OCI-LY1 (cell line): ENCODE measurements around the gene AMT.
A peak's percentile ranks its signal among the peaks of the same experiment; 100 is the strongest.

Source experiments
- H2AFZ ChIP-seq: fragments of 200-600 bp; sonication (generic), shearing (Covaris generic); 2 replicates; pipeline ENCODE4 v1.6.0; 2014; ENCODE audit warnings: antibody characterized with exemption, mild to moderate bottlenecking, low read length
- H3F3A ChIP-seq: fragments of 200-600 bp; sonication (generic), shearing (Covaris generic); 2 replicates; pipeline ENCODE4 v1.6.0; 2014; ENCODE audit warnings: mild to moderate bottlenecking, antibody characterized with exemption, low read length, moderate library complexity; ENCODE audit not compliant: insufficient read depth
- H3K27ac ChIP-seq: fragments of 200-600 bp; sonication (generic); 2 replicates; pipeline ENCODE4 v1.5.1; 2014; ENCODE audit warnings: low read length, mixed run types, mild to moderate bottlenecking, low read depth; ENCODE audit not compliant: poor library complexity, severe bottlenecking
- H3K27me3 ChIP-seq: fragments of 200-600 bp; sonication (generic); 2 replicates; pipeline ENCODE4 v1.6.0; 2014; ENCODE audit warnings: antibody characterized with exemption, mild to moderate bottlenecking, low read length, moderate library complexity; ENCODE audit not compliant: insufficient read depth
- H3K36me3 ChIP-seq: fragments of 200-600 bp; sonication (generic); 2 replicates; pipeline ENCODE4 v1.6.1; 2014; ENCODE audit warnings: mild to moderate bottlenecking, antibody characterized with exemption, low read length, moderate library complexity, mixed read lengths; ENCODE audit not compliant: insufficient read depth
- H3K4me1 ChIP-seq: fragments of 200-600 bp; sonication (generic); 2 replicates; pipeline ENCODE4 v1.5.1; 2014; ENCODE audit warnings: mild to moderate bottlenecking, low read length, moderate library complexity; ENCODE audit not compliant: insufficient read depth, severe bottlenecking
- H3K4me2 ChIP-seq: fragments of 200-600 bp; sonication (generic), shearing (Covaris generic); 2 replicates; pipeline ENCODE4 v1.6.1; 2014; ENCODE audit warnings: low read length
- H3K4me3 ChIP-seq: fragments of 200-600 bp; sonication (generic); 2 replicates; pipeline ENCODE4 v1.5.1; 2014; ENCODE audit warnings: low read length, low read depth, mild to moderate bottlenecking, mixed read lengths; ENCODE audit not compliant: poor library complexity, severe bottlenecking
- H3K79me2 ChIP-seq: fragments of 200-600 bp; shearing (Covaris generic); 2 replicates; pipeline ENCODE4 v1.6.1; 2016; ENCODE audit warnings: mixed run types, low read length, mixed read lengths; ENCODE audit not compliant: insufficient read depth
- H3K9ac ChIP-seq: fragments of 200-600 bp; sonication (generic), shearing (Covaris generic); 2 replicates; pipeline ENCODE4 v1.6.1; 2014; ENCODE audit warnings: mild to moderate bottlenecking, low read length, mixed read lengths
- H3K9me2 ChIP-seq: fragments of 200-600 bp; sonication (generic), shearing (Covaris generic); 2 replicates; pipeline ENCODE4 v1.6.1; 2014; ENCODE audit warnings: low read depth, mild to moderate bottlenecking, low read length, mixed read lengths
- H3K9me3 ChIP-seq: fragments of 200-600 bp; shearing (Covaris generic); 2 replicates; pipeline ENCODE4 v1.6.1; 2014; ENCODE audit warnings: low read length, mixed read lengths
- H4K20me1 ChIP-seq: fragments of 200-600 bp; sonication (generic), shearing (Covaris generic); 2 replicates; pipeline ENCODE4 v1.6.0; 2016; ENCODE audit warnings: mild to moderate bottlenecking, low read length; ENCODE audit not compliant: insufficient read depth
- EZH2 ChIP-seq: fragments of 200-600 bp; sonication (generic), shearing (Covaris generic); IDR thresholded peaks from 2 replicates; pipeline ENCODE4 v1.8.0; 2017; ENCODE audit warnings: borderline replicate concordance, mixed run types, mild to moderate bottlenecking, antibody characterized with exemption, low read length, moderate library complexity, mixed read lengths
- TF ChIP-seq, protein P1 (sequence below): fragments of 200-600 bp; sonication (generic), shearing (Covaris generic); IDR thresholded peaks from 2 replicates; pipeline ENCODE4 v1.5.1; 2017; ENCODE audit warnings: mild to moderate bottlenecking, antibody characterized with exemption, low read length, moderate library complexity, mixed read lengths

The AMT gene

DNA sequence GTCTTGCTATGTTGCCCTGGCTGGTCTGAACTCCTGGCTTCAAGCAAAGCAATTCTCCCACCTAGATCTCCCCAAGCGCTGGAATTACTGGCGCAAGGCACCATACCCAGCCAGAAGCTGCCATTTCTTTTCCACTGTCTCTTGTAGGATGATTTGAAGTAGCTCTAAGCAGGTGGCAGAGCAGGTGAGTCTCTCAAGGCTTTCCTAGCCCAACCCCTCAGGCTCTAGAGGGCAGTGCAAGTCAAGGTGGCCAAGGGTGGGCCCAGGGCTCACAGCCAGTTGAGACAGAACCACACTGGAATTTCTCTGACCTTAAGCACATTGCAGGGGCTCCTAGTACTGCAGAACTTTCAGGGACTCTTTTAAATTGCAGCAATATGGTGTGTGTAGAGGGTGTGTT, 32.2 kb upstream of the AMT start:
- no peak overlapping the region for H2AFZ ChIP-seq
- no peaks in the 10 kb centered on the region for H3F3A ChIP-seq
- H3K9me2 ChIP-seq, result no peaks in the 10 kb centered on the region

DNA sequence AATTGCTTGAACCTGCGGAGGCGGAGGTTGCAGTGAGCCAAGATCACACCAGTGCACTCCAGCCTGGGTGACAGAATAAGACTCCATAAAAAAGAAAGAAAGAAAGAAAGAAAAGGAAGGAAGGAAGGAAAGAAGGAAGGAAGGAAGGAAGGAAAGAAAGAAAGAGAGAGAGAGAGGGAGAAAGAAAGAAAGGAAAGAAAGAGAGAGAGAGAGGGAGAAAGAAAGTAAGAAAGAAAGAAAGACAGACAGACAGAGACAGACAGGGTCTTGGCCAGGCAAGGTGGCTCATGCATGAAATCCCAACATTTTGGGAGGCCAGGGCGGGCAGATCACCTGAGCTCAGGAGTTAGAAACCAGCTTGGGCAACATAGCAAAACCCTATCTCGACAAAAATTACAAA, 31.3 kb upstream of the AMT start:
- Histone ChIP-seq H3K4me1 (peaks cover 4% of the 10 kb centered on the region), H3K9me3 (no peaks in the 10 kb centered on the region), H2AFZ (no peak overlapping the region), H3K4me2 (no peak overlapping the region), H3K4me3 (no peak overlapping the region), H3K79me2 (no peaks in the 10 kb centered on the region), H3K36me3 (no peaks in the 10 kb centered on the region), H3K9me2 (no peaks in the 10 kb centered on the region), H3K9ac (no peak overlapping the region), H4K20me1 (no peaks in the 10 kb centered on the region), H3K27me3 (no peaks in the 10 kb centered on the region), H3K27ac (no peak overlapping the region), H3F3A (no peaks in the 10 kb centered on the region)
- TF ChIP-seq, protein P1, sequence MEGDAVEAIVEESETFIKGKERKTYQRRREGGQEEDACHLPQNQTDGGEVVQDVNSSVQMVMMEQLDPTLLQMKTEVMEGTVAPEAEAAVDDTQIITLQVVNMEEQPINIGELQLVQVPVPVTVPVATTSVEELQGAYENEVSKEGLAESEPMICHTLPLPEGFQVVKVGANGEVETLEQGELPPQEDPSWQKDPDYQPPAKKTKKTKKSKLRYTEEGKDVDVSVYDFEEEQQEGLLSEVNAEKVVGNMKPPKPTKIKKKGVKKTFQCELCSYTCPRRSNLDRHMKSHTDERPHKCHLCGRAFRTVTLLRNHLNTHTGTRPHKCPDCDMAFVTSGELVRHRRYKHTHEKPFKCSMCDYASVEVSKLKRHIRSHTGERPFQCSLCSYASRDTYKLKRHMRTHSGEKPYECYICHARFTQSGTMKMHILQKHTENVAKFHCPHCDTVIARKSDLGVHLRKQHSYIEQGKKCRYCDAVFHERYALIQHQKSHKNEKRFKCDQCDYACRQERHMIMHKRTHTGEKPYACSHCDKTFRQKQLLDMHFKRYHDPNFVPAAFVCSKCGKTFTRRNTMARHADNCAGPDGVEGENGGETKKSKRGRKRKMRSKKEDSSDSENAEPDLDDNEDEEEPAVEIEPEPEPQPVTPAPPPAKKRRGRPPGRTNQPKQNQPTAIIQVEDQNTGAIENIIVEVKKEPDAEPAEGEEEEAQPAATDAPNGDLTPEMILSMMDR, result no peak
- TF ChIP-seq EZH2, result no peak

More for the DNA sequence above, 32.2 kb upstream of the AMT start:
- Histone ChIP-seq H3K4me2 (no peak overlapping the region), H3K79me2 (no peaks in the 10 kb centered on the region), H3K36me3 (no peaks in the 10 kb centered on the region), H3K27me3 (no peaks in the 10 kb centered on the region), H3K27ac (no peak overlapping the region), H3K4me3 (no peak overlapping the region), H3K9me3 (no peaks in the 10 kb centered on the region), H3K4me1 (no peaks in the 10 kb centered on the region), H3K9ac (no peak overlapping the region), H4K20me1 (no peaks in the 10 kb centered on the region)
- no peak for TF ChIP-seq EZH2
- TF ChIP-seq, protein P1, result peak; percentile 41; the same call in 1 of the 2 replicates

DNA sequence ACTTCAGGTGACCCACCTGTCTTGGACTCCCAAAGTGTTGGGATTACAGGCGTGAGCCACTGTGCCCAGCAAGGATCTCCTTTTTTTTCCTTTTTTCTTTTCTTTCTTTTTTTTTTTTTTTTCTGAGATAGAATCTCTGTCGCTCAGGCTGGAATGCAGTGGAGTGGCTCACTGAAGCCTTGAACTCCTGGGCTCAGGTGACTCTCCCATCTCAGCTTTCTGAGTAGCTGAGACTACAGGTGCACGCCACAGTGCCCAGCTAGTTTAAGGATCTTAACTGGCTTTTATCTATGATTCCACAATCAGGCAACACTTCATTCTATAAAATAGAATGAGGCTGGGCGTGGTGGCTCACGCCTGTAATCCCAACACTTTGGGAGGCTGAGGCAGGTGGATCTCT, 23.1 kb upstream of the AMT start:
- H3K9ac ChIP-seq, result no peak overlapping the region
- H3K4me2 ChIP-seq, result no peak overlapping the region
- no peaks in the 10 kb centered on the region for H3K9me2 ChIP-seq
- H3K9me3 ChIP-seq, result no peaks in the 10 kb centered on the region
- no peaks in the 10 kb centered on the region for H4K20me1 ChIP-seq
- no peak overlapping the region for H2AFZ ChIP-seq
- no peaks in the 10 kb centered on the region for H3F3A ChIP-seq
- no peaks in the 10 kb centered on the region for H3K79me2 ChIP-seq
- no peaks in the 10 kb centered on the region for H3K36me3 ChIP-seq
- H3K27me3 ChIP-seq, result no peaks in the 10 kb centered on the region
- peaks cover 19% of the 10 kb centered on the region for H3K4me1 ChIP-seq
- TF ChIP-seq, protein P1, result no peak
- no peak for TF ChIP-seq EZH2
- H3K4me3 ChIP-seq, result no peak overlapping the region
- H3K27ac ChIP-seq, result peak overlapping the region; percentile 90
